G401.6 (cell line): ENCODE results near the gene SLC38A3.
A peak's percentile ranks its signal among the peaks of the same experiment; 100 is the strongest.

ENCODE experiments used
- FAIRE-seq: peaks from 2 replicates; lab custom pipeline; 2012; peaks lifted over from hg19 to GRCh38; lab: Jason Lieb, UNC

Gene SLC38A3

DNA sequence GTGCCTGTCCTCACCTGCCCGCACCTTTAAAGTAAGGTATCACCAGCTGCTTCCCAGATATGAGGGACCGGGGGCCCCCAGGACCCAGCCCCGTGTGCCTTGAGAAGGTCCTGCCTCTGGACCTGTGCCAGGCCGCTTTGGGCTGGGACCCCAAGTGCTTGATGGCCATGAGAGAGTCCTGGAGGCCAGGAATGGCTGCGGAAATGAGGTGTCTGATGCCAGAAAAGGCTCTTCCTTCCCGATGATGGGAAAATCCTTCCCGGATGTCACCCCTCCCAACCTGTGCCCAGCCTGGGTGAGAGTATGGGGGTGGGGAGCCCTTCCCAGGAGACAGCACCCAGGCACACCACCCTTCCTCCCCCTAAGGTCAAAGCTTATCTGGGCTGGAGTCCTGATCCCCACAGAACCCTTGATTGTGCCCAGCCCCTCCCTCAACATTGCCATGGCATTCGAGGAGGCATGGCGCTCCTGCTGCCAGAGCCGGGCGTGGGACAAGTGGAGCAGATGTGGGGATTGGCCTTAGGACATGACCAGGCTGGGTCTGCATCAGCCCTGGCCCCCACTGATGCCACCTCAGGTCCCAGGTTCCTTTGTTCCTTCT is 35.7 kb upstream of the SLC38A3 start:
- no peak for FAIRE-seq

DNA sequence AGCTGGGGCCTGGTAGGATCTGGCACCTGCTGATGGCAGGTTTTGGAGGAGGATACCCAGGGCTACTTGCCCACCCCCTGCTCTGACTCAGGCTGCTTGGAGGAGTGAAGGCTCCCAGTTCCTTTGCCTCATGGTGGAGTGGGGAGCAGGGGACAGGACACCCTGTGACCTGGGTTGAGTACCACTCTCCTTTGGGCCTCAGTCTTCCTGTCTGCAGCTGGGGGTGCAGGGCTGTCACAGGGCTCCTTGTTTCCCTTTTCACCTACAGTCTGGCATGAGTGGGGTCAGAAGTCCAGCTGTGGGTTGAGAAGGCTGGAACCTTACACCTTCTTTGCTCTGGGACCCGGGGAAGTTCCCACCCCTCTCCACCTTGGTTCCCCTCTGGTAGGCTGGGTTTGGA is 35.2 kb upstream of the SLC38A3 start:
- no peak for FAIRE-seq

DNA sequence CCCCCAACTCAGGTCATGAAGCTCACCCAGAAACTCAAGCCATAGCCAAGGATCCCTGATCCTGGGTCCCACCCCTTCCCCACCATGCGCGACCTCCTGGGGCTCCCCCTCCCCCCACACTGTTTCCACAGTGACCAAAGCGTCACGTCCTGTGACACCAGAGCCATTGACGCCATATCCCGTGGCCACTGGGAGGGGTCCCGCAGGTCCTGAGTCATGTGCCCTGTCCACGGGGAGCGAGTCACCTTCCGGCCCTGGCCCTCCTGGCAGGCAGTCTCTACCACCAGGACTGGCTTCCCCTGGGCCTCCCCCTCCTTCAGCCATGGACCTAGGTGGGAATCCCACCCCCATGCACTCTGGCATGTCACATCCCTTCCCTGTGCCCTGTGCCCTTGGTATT is 34.4 kb upstream of the SLC38A3 start:
- FAIRE-seq, result no peak

DNA sequence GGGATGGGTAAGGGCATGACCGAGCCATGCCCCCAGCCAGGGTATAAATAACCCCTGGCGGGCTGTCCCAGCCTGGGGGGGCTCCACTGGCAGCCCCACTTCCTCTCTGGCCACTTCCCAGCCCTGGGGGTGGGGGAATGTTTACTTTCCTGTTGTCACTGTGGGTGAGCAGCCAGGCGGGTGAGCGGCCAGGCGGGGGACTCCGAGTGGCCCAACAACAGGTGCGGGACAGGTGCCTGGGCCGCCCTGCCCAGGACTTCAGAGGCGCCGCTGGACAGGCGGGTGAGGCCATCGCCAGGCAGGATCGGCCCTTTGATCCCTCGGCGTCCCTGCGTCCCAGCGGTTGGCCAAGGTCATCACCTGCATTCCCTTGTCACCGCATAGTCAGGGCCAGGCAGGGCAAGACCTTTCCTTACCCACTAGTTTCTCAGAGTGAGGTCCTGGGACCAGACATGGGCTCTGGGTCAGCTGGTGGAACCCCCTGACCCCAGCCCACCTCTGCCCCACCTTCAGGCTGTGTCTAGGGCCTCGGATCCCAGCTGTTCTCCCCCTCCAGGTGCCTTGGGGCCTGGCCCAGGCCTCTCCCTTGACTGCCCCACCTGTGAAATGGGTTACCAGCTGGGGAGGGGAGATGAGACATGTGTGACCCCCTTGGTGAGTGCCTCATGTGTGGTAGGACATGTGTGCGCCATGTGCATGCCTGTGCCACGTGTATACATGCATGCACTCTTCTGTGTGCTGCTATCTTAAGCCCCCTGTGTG is 33.4 kb upstream of the SLC38A3 start:
- no peak for FAIRE-seq

DNA sequence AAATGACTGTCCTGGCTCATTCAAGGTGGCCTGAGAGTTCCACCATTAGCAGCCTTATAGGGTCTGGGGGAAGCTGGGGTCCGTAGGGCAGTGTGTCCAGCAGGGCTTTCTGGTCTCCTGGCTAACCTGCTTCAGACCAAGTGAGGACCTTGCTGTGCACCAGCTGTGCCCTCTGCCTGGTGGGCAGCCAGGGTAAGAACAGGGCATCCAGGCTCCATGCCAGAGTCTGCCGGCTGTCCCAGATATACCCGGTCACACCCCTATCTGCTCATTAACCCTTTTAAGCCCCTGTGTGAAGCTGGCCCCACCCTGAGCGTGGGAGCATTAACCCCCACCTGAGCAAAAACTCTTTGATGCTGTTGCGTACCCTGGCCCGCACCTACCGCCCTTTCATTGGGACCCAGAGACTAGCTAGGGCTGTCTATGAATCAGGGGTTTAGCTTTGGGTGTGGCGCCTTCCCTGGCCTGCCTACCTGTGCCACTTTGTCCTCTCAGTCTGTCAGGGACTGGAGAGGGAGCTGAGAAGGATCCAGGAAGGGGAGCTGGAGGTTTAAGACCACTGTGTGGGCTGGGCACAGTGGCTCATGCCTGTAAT is 32.3 kb upstream of the SLC38A3 start:
- no peak for FAIRE-seq

DNA sequence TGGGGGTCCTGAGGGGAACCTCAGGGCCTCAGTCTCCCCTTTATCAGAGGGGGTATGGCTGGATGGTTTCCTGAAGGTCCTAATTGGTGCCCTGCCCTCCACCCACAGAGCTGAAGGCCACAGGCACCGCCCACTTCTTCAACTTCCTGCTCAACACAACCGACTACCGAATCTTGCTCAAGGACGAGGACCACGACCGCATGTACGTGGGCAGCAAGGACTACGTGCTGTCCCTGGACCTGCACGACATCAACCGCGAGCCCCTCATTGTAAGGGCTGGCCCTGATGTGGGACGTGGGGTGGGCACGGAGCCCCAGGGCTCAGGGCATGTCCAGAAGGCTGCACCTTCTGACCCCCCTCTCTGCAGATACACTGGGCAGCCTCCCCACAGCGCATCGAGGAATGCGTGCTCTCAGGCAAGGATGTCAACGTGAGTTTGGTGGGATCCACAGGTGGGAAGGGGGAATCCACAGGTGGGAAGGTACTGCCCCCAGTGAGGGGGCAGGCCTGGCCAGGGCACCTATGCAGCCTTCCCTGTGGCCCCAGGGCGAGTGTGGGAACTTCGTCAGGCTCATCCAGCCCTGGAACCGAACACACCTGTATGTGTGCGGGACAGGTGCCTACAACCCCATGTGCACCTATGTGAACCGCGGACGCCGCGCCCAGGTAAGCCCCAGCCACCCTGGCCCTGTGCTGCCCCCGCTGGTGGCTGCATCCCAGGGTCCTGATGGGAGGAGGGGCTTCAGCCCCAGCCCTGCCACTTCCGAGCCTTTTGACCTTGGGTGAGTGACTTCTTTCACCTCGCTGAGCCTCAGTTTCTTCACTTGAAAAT is 31.2 kb upstream of the SLC38A3 start:
- no peak for FAIRE-seq

DNA sequence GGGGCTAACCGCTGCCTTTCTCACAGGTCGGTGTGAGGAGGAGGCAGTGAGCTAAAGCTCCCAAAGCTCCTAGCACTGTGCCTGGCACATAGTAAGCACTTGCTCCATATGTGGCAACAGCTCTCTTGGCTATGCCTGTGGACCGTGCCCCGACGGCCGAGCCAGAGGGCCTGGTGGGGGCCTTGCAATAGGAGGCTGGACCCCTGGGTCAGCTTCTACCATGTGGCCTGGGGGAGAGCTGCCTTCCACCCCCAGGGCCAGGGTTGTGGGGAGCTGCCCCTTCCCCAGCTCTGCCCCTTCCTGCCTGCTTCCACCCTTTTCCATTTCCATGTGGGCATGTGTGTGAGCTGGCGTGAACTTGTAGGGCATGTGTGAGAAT is 30.6 kb upstream of the SLC38A3 start:
- no peak for FAIRE-seq

DNA sequence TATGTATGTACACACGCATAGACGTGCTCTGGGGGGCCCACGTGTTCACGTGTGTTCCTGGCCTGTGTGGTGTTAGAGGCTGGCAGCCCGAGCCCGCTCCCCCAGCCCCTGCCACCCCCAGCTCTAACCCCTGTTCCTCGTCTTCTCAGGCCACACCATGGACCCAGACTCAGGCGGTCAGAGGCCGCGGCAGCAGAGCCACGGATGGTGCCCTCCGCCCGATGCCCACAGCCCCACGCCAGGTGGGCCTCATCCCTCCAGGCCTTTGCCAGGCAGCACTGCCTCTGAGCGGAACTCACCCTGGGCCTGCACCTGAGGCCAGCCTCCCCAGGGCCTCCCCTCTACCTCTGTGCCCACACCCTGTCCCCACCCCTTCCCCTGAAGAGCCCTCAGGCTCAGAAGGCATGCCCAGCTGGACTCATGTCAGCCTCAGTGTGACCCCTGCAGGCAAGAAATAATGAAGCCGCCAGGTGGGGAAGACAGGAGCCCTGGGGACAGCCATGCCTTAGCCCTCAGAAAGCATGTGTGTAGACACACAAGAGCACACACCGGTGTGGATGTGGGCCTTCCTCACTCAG is 30.0 kb upstream of the SLC38A3 start:
- FAIRE-seq, result no peak

DNA sequence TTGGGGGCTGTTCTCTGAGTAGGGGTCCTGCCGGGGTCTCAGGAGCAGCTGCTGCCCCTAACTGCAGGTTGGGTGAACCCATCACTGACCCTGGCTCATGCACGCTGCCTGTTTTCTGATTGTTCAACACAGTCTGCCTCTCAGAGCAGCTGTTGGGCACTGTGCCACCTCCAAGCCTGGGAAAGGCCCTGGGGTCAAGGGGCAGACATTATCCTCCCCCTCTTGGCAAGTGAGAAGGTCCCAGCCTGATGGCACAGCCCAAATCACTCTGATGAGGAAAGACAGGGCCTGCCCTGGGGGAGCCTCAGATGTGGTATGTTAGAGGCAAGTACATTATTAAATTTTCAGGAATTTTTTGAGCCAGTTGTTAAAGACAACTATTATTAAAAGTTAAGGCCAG is 27.7 kb upstream of the SLC38A3 start:
- FAIRE-seq, result no peak

DNA sequence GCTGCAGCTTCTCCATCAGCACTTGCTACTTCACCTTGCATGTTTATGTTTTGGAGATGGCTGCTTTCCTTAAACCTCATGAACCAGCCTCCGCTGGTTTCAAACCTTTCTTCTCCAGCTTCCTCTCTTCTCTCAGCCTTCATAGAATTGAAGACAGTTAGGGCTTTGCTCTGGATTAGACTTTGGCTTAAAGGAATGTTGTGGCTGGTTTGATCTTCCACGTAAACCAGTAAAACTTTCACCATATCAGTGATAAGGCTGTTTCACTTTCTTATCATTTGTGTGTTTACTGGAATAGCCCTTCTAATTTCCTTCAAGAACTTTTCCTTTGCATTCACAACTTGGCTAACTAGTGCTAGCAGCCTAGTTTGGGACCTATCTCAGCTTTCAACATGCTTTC is 25.4 kb upstream of the SLC38A3 start:
- FAIRE-seq, result peak; percentile 55

DNA sequence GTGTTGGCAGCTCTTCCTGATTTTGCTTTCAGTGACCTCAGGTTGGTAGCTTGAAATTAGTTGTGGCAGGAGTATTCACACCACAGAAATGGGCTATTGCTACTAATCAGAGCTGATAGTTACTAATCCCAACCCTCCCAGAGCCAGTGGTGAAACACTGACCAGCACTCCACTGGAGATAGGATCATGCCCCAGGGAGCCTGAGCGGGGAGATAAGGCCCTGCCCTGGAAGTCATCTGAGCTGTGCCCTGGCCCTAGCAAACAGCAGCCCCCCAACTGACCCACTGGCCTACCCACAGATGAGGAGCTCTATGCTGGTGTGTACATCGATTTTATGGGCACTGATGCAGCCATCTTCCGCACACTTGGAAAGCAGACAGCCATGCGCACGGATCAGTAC is 23.1 kb upstream of the SLC38A3 start:
- no peak for FAIRE-seq

DNA sequence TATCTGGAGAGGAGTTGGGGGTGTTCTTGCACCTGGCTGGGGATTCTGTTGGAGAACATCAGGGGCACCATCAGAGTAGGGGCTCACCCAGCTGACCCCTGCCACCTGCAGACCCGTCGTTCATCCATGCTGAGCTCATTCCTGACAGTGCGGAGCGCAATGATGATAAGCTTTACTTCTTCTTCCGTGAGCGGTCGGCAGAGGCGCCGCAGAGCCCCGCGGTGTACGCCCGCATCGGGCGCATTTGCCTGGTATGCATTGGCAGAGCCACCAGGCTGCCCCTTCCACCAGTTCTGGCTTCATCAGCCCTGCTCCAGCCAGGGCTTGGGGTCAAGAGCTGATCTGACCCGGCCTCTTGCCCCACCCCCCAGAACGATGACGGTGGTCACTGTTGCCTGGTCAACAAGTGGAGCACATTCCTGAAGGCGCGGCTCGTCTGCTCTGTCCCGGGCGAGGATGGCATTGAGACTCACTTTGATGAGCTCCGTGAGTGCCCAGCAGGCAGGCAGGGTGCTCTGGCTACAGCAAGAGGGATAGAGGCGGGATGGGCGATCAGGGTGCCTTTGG is 22.5 kb upstream of the SLC38A3 start:
- FAIRE-seq, result no peak

DNA sequence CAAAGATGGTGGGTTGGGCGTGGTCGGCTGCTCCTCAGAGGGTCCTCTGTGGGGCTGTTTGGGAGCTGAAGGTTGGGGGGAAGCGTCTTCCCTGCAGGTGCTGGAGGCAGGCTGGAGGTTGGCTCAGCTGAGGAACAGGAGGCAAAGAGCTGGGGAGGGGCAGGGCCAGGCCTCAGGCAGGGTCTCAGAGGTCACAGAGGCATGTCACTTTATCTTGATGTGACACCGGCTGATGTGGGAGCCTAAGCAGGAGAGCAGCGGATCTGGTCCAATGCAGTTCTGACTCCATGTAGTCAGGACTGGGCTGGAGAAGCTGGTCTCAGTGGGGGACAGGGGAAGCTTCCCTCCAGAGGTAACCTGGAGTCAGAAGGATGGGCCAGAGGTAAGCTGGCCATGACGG is 21.3 kb upstream of the SLC38A3 start:
- no peak for FAIRE-seq

DNA sequence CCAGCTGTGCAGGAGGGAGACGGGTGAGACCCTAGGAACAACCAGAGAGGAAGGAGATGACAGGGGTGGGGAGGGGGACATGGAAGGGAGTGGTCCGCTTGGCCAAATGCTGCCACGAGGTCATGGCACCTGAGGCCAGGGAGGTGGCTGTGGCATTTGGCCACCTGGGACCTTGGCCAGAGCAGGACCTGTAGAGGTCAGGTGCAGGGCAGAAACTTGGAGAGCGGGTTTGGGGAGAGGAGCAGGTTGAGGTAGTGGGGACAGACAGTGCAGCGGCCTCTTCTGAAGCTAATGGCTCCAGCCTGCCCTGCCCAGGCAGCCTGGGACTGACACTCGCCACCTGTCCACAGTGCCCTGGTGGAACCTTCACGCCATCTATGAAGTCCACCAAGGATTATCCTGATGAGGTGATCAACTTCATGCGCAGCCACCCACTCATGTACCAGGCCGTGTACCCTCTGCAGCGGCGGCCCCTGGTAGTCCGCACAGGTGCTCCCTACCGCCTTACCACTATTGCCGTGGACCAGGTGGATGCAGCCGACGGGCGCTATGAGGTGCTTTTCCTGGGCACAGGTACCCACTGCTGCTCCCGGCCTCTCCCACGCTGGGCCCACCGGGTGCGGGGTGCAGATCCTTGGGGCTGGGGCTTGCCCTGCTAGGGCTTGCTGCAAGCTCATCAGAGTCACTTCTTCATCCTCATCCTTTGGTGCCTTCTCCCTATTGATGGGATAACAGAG is 20.7 kb upstream of the SLC38A3 start:
- FAIRE-seq, result no peak

DNA sequence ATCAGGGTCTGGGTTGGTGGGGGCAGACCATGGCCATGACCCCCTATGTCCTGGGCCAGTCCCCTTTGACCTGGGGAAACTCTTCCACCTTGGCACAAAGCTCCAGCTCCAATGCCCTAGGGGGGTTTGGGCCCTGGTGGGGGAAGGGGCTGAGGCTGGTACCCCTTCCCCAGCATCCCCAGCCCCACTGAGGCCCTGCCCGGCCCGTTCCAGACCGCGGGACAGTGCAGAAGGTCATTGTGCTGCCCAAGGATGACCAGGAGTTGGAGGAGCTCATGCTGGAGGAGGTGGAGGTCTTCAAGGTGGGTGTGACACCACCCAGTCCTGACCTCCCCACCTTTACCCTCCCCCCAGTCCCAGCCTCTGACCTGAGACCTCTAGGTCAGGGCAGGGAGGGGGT is 19.8 kb upstream of the SLC38A3 start:
- FAIRE-seq, result no peak

DNA sequence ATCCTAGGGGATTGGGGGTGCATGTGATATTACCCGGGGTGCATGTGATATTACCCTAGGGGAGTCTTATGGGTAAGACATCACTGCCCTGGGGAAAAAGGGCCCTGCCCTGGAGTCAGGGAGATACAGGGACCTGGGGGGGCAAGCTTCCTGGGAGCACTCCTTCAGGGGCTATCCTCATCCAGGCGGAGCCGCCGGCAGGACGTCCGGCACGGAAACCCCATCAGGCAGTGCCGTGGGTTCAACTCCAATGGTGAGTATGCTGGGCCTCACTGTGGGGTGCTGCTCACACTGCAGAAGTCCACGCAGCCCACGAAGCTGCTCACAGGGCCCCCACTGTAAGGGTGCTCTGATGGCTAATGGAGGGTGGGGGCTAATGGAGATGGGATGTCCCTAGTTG is 19.0 kb upstream of the SLC38A3 start:
- FAIRE-seq, result no peak

DNA sequence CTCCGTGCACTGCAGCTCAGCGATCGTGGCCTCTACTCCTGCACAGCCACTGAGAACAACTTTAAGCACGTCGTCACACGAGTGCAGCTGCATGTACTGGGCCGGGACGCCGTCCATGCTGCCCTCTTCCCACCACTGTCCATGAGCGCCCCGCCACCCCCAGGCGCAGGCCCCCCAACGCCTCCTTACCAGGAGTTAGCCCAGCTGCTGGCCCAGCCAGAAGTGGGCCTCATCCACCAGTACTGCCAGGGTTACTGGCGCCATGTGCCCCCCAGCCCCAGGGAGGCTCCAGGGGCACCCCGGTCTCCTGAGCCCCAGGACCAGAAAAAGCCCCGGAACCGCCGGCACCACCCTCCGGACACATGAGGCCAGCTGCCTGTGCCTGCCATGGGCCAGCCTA is 17.3 kb upstream of the SLC38A3 start:
- no peak for FAIRE-seq

DNA sequence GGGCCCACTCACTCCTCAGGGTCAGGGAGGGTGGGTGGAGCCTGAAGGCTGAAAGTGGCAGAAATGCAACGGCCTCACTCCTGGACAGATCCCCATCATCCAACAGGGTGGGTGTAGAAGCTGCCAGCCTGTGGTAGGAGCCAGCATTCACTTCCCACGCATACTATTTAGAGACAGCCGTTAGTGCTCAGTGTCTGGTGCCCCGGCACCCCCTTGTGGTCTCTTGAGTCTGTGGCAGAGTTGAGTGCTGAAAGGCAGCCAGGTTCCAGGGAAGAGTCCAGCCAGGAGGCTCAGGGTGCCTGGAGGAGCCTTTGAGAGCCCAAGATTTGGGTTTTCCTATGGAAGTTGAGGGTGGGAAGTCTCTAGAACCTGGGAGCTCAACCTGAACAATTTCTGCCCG is 15.8 kb upstream of the SLC38A3 start:
- FAIRE-seq, result peak; percentile 94

DNA sequence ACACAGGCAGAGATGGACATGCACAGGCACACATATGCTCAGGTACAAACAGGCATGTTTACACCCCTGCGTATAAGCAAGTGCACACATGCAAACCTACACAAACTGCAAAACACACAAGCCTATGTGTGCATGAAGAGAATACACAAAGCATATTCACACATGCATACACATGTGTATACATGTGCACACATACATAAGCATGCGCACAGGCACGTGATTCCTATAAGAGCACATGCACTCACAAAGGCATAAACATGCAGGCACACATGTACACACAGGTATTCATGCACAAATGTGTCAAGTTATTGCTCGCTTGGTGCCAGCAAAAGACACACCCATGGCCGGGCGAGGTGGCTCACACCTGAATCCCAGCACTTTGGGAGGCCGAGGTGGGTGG is 15.1 kb upstream of the SLC38A3 start:
- no peak for FAIRE-seq

DNA sequence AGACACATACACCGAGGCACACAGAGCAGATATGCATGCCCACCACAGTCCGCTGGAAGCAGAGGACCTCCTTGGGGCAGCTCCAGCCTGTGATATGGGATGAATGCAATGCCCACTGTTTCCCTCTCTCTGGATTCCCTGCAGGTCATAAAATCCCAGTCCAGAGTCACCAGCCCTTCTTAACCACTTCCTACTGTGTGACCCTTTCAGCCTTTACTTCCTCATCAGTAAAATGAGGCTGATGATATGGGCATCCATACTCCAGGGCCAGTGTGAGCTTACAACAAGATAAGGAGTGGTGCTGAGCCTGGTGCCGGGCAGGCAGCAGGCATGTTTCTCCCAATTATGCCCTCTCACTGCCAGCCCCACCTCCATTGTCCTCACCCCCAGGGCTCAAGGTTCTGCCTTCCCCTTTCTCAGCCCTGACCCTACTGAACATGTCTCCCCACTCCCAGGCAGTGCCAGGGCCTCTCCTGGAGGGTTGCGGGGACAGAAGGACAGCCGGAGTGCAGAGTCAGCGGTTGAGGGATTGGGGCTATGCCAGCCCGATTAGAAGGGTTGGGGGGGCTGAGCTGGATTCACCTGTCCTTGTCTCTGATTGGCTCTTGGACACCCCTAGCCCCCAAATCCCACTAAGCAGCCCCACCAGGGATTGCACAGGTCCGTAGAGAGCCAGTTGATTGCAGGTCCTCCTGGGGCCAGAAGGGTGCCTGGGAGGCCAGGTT is 14.0 kb upstream of the SLC38A3 start, which contains the start of gene GNAT1:
Gene GNAT1, plus strand, starts transcription at position 675 of the 725 bp plus-strand sequence. CDS start 116 bp downstream, outside the sequence.
- no peak for FAIRE-seq

DNA sequence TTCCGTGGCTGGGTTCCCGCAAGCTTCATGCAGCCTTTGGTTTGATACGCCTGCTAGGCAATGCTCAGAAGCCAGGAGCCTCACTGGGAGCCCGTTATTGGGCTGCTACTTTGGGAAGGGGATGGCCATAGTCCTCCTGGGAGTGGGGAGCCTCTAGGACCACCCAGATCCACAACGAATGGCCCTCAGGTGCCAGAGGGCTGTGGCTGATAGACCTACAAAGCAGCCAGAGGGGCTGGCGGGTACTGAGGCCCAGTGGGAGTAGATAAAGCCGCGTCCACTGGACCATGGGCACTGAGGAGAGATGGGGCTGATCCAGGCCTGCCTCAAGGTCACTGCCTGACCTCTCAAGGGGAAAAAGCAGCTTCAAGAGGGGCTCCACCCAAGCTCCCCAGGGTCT is 12.9 kb upstream of the SLC38A3 start:
- no peak for FAIRE-seq
